H9 (cell line): Measurements from ENCODE around the gene C16orf86. TPM values are rescaled to one million over a fixed set of nuclear protein-coding genes. Genes with fewer than 3 reads are reported as not detected.

ENCODE experiments used
- DNase-seq: peaks from one replicate; pipeline ENCODE4 v3.0.0-alpha.2; 2017
- H2AFZ ChIP-seq: one replicate; pipeline ENCODE4 v1.6.1; 2013; ENCODE audit warnings: mild to moderate bottlenecking, low read length, control low read depth, moderate library complexity
- H2AK5ac ChIP-seq: 2 replicates; pipeline ENCODE4 v1.6.1; 2013; ENCODE audit warnings: low read length, control low read depth, mixed read lengths; ENCODE audit not compliant: insufficient read length
- H2BK120ac ChIP-seq: one replicate; pipeline ENCODE4 v1.6.1; 2013; ENCODE audit warnings: low read depth, mild to moderate bottlenecking, low read length, control low read depth, inconsistent platforms; ENCODE audit not compliant: poor library complexity, severe bottlenecking
- H2BK12ac ChIP-seq: 2 replicates; pipeline ENCODE4 v1.6.1; 2013; ENCODE audit warnings: low read length, control low read depth, mixed read lengths, low read depth; ENCODE audit not compliant: insufficient read length
- H2BK15ac ChIP-seq: 2 replicates; pipeline ENCODE4 v1.6.1; 2013; ENCODE audit warnings: low read depth, low read length, control low read depth
- H2BK20ac ChIP-seq: one replicate; pipeline ENCODE4 v1.6.1; 2013; ENCODE audit warnings: low read depth, mild to moderate bottlenecking, low read length, control low read depth, inconsistent platforms; ENCODE audit not compliant: poor library complexity, severe bottlenecking
- H2BK5ac ChIP-seq: 2 replicates; pipeline ENCODE4 v1.6.1; 2013; ENCODE audit warnings: low read length, control low read depth, mixed read lengths; ENCODE audit not compliant: insufficient read length
- H3K14ac ChIP-seq: 2 replicates; pipeline ENCODE4 v1.6.1; 2013; ENCODE audit warnings: low read length, control low read depth; ENCODE audit not compliant: insufficient read depth
- H3K18ac ChIP-seq: 2 replicates; pipeline ENCODE4 v1.6.1; 2013; ENCODE audit warnings: low read depth, mild to moderate bottlenecking, mixed read lengths, low read length, control low read depth; ENCODE audit not compliant: insufficient read length
- H3K23ac ChIP-seq: 2 replicates; pipeline ENCODE4 v1.6.1; 2013; ENCODE audit warnings: low read length, control low read depth, mixed read lengths, low read depth; ENCODE audit not compliant: insufficient read length
- H3K23me2 ChIP-seq: 2 replicates; pipeline ENCODE4 v1.6.1; 2013; ENCODE audit warnings: low read depth, mild to moderate bottlenecking, mixed read lengths, low read length, control low read depth; ENCODE audit not compliant: insufficient read length, poor library complexity, severe bottlenecking
- H3K27ac ChIP-seq: 2 replicates; pipeline ENCODE4 v1.5.1; 2013; ENCODE audit warnings: low read length, control low read depth, mixed read lengths, low read depth; ENCODE audit not compliant: insufficient read length
- H3K27me3 ChIP-seq: 2 replicates; pipeline ENCODE4 v1.6.1; 2013; ENCODE audit warnings: low read length, control low read depth, inconsistent platforms; ENCODE audit not compliant: insufficient read depth
- H3K4ac ChIP-seq: 2 replicates; pipeline ENCODE4 v1.6.1; 2013; ENCODE audit warnings: low read depth, mild to moderate bottlenecking, control low read depth, inconsistent platforms, low read length, moderate library complexity
- H3K4me1 ChIP-seq: 2 replicates; pipeline ENCODE4 v1.6.1; 2013; ENCODE audit warnings: low read length, control low read depth, inconsistent platforms; ENCODE audit not compliant: insufficient read depth
- H3K4me2 ChIP-seq: 2 replicates; pipeline ENCODE4 v1.6.1; 2013; ENCODE audit warnings: low read length, control low read depth, mixed read lengths; ENCODE audit not compliant: insufficient read length, insufficient read depth
- H3K56ac ChIP-seq: 2 replicates; pipeline ENCODE4 v1.6.1; 2013; ENCODE audit warnings: low read depth, mild to moderate bottlenecking, mixed read lengths, low read length, control low read depth; ENCODE audit not compliant: insufficient read length
- H3K79me1 ChIP-seq: 2 replicates; pipeline ENCODE4 v1.6.1; 2013; ENCODE audit warnings: low read depth, mild to moderate bottlenecking, moderate library complexity, low read length, control low read depth, inconsistent platforms; ENCODE audit not compliant: insufficient read depth, poor library complexity, severe bottlenecking
- H3K79me2 ChIP-seq: 2 replicates; pipeline ENCODE4 v1.6.1; 2013; ENCODE audit warnings: low read length, control low read depth, inconsistent platforms; ENCODE audit not compliant: insufficient read depth
- H3K9ac ChIP-seq: 2 replicates; pipeline ENCODE4 v1.6.1; 2013; ENCODE audit warnings: low read length, control low read depth, mixed read lengths; ENCODE audit not compliant: insufficient read length; ENCODE audit errors: extremely low read depth
- H3K9me3 ChIP-seq: one replicate; pipeline ENCODE4 v1.6.1; 2013; ENCODE audit warnings: low read depth, low read length, inconsistent platforms; ENCODE audit not compliant: control insufficient read depth
- H3T11ph ChIP-seq: one replicate; pipeline ENCODE4 v1.6.1; 2013; ENCODE audit warnings: mild to moderate bottlenecking, low read length, control low read depth, inconsistent platforms
- H4K20me1 ChIP-seq: one replicate; pipeline ENCODE4 v1.6.1; 2013; ENCODE audit not compliant: control insufficient read depth, insufficient read length, insufficient read depth
- H4K5ac ChIP-seq: 2 replicates; pipeline ENCODE4 v1.6.1; 2013; ENCODE audit warnings: low read depth, mild to moderate bottlenecking, mixed read lengths, low read length, control low read depth; ENCODE audit not compliant: insufficient read length
- H4K8ac ChIP-seq: replicated peaks from 2 replicates; pipeline ENCODE4 v1.6.1; 2013; ENCODE audit warnings: low read length, control low read depth, mixed read lengths, low read depth; ENCODE audit not compliant: insufficient read length
- H4K91ac ChIP-seq: 2 replicates; pipeline ENCODE4 v1.6.1; 2013; ENCODE audit warnings: low read depth, mild to moderate bottlenecking, moderate library complexity, mixed read lengths, low read length, control low read depth; ENCODE audit not compliant: insufficient read length
- H3K27ac Mint-ChIP-seq, 3 experiments: 2 replicates in 2 of 3; 3 replicates in 1 of 3; pipeline ENCODE4 v1.8.0; 2020 to 2021; ENCODE audit warnings: mixed read lengths in 3 of 3, mild to moderate bottlenecking in 1 of 3, moderate library complexity in 1 of 3
- H3K27me3 Mint-ChIP-seq: 2 replicates; pipeline ENCODE4 v1.8.0; 2021; ENCODE audit warnings: low read depth, mild to moderate bottlenecking, moderate library complexity, mixed read lengths
- H3K36me3 Mint-ChIP-seq, 3 experiments: 2 replicates in 2 of 3; 3 replicates in 1 of 3; pipeline ENCODE4 v1.8.0; 2020 to 2021; ENCODE audit warnings: low read depth in 3 of 3, mixed read lengths in 3 of 3; ENCODE audit not compliant: insufficient read depth in 1 of 3
- H3K4me1 Mint-ChIP-seq, 2 experiments: 2 replicates each; pipeline ENCODE4 v1.8.0; 2020; ENCODE audit warnings: mixed read lengths in 2 of 2
- H3K4me3 Mint-ChIP-seq, 2 experiments: 2 replicates in 1 of 2; 3 replicates in 1 of 2; pipeline ENCODE4 v1.8.0; 2020 to 2021; ENCODE audit warnings: mild to moderate bottlenecking in 2 of 2, mixed read lengths in 2 of 2, moderate library complexity in 1 of 2
- H3K9me3 Mint-ChIP-seq, 2 experiments: 2 replicates in 1 of 2; 3 replicates in 1 of 2; pipeline ENCODE4 v1.8.0; 2020; ENCODE audit warnings: mild to moderate bottlenecking in 2 of 2, mixed read lengths in 2 of 2, moderate library complexity in 1 of 2
- CTCF ChIP-seq: fragments of 200-600 bp; sonication (generic); conservative IDR thresholded peaks from 3 replicates; pipeline ENCODE4 v1.8.0; 2021; ENCODE audit warnings: antibody characterized with exemption, mild to moderate bottlenecking
- WGBS: extraction: QIAGEN DNeasy Blood & Tissue Kit; methylation state at CpG from one replicate; pipeline ENCODE4 v1.1.7; 2013; ENCODE audit warnings: missing lambda C conversion rate, low lambda C conversion rate, mixed read lengths; ENCODE audit not compliant: insufficient read length; ENCODE audit errors: extremely low coverage; 5-methylcytosine and 5-hydroxymethylcytosine counted together
- total RNA-seq: library from RNA; stranded (reverse); gene quantifications from 2 replicates; pipeline ENCODE4 v1.2.1, GENCODE V29; 2021

The C16orf86 gene
- total RNA-seq, 1 experiment from 2014 or later, result 1.5 TPM

- Histone ChIP-seq H2BK15ac (no peak overlapping the region), H2AFZ (no peak overlapping the region), H3K18ac (no peak overlapping the region), H3K23ac (no peak overlapping the region), H3K27me3 (no peaks in the 10 kb centered on the region), H3K4me2 (no peak overlapping the region), H3T11ph (no peak overlapping the region), H3K23me2 (no peaks in the 10 kb centered on the region), H4K8ac (no peak overlapping the region), H2AK5ac (no peak overlapping the region), H3K9me3 (no peaks in the 10 kb centered on the region), H3K9ac (no peak overlapping the region), H3K4ac (no peak overlapping the region), H2BK120ac (no peak overlapping the region), H4K5ac (no peak overlapping the region), H3K4me1 (no peaks in the 10 kb centered on the region), H2BK20ac (no peak overlapping the region), H3K56ac (no peak overlapping the region), H4K91ac (no peak overlapping the region), H3K79me2 (no peaks in the 10 kb centered on the region), H3K14ac (no peak overlapping the region), H4K20me1 (no peaks in the 10 kb centered on the region), H3K79me1 (no peaks in the 10 kb centered on the region), H2BK5ac (no peak overlapping the region), H2BK12ac (no peak overlapping the region), H3K27ac (no peak overlapping the region)
- WGBS, result no CpG with 5 or more reads among the region's 10 CpGs
- Mint-ChIP-seq H3K27me3 (no peaks in the 10 kb centered on the region), H3K36me3 (peaks cover 9 to 21% (median 12%) of the 10 kb centered on the region in 3 experiments; a peak in 6 of 7 replicates), H3K9me3 (no peaks in the 10 kb centered on the region), H3K4me1 (no peaks in the 10 kb centered on the region), H3K4me3 (no peak overlapping the region), H3K27ac (no peak overlapping the region)
- no peak for TF ChIP-seq CTCF
- DNase-seq, result no peak
These were observed 13.6 kb downstream of the C16orf86 start for GRCh38 chr16:67679935-67680897.
